HK-2 (cell line): ENCODE measurements around the gene DONSON.
A peak's percentile ranks its signal among the peaks of the same experiment; 100 is the strongest.
"Not testable (repeated sequence)": the region's sequence is repeated elsewhere in the genome, so short reads cannot be mapped to it uniquely, and the experiment has no call there.

ENCODE experiments used
- DNase-seq: peaks from one replicate; pipeline ENCODE4 v3.0.0-alpha.2; 2018; ENCODE audit not compliant: unreplicated experiment

DONSON gene, protein sequence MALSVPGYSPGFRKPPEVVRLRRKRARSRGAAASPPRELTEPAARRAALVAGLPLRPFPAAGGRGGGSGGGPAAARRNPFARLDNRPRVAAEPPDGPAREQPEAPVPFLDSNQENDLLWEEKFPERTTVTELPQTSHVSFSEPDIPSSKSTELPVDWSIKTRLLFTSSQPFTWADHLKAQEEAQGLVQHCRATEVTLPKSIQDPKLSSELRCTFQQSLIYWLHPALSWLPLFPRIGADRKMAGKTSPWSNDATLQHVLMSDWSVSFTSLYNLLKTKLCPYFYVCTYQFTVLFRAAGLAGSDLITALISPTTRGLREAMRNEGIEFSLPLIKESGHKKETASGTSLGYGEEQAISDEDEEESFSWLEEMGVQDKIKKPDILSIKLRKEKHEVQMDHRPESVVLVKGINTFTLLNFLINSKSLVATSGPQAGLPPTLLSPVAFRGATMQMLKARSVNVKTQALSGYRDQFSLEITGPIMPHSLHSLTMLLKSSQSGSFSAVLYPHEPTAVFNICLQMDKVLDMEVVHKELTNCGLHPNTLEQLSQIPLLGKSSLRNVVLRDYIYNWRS

DNA sequence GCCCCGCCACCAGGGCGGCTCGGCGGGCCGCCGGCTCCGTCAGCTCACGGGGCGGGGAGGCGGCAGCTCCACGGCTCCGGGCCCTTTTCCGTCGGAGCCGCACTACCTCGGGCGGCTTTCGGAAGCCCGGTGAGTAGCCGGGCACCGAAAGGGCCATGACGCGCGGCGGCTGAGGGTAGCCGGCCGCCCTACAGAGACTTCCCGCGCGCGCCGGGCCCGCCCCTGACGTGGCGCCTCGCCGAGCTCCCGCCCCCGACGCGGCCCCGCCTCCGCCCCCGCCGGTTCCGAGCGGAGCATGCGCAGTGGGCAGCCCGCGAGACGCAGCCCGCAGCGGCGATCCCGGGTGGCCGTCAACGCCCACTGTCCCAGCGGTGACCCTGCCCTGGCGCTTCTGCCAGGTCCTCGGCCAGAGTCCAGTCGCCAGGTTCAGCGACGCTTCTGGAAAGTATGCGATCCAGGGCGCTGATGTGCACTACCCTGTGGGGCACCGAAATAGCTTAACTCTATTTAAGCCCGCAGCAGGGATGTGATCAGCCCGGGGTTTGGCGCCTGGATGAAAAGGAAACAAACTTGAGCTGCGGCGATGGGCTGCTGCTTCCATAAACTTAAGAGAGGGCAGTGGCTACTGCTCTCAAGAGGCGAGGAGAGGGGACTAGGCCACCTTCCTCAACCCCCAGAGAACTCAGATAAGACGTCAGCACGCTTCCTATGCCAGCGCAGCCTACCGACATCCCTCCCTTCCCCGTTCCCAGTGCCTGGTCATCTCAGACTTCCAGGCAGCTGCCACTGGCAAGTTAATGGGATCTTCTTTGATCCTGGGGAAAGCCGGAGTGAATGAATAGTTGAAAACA, at the start of gene DONSON:
Gene DONSON (minus strand): TSS at position 200 of the 851 bp plus-strand sequence. CDS start 43 bp downstream, at position 157.
- peak; percentile 87 for DNase-seq

DNA sequence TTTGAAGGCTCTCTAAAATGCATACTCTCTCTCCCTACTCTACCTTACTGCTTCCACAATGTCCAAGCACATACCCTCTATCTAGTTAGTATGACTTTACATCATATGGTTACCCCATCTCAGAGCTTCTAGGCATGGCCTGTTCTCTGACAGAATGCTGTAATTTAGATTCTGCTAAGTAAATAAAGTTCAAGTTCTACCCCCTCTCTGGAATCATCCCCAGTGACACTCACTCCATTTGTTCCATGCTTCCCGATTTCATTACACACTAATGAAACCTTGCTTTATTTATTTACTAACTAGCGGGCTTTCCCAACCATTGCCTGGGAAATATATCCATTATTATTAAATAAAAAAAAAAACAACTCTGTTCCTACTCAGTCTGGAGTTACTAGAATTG, 45.8 kb upstream of the DONSON start:
- no peak for DNase-seq

DNA sequence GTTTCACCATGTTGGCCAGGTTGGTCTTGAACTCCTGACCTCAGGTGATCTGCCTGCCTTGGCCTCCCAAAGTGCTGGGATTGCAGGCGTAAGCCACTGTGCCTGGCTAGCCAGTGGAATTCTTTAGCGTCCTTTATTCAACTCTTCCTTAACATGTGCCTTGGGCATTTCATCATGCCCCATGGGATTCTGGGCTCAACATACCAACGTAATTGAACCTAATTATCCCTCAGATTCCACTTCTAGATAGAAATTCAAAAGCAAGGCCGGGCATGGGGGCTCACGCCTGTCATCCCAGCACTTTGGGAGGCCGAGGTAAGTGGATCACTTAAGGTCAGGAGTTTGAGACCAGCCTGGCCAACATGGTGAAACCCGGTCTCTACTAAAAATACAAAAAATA, 37.7 kb upstream of the DONSON start:
- DNase-seq, result not testable (repeated sequence)

DNA sequence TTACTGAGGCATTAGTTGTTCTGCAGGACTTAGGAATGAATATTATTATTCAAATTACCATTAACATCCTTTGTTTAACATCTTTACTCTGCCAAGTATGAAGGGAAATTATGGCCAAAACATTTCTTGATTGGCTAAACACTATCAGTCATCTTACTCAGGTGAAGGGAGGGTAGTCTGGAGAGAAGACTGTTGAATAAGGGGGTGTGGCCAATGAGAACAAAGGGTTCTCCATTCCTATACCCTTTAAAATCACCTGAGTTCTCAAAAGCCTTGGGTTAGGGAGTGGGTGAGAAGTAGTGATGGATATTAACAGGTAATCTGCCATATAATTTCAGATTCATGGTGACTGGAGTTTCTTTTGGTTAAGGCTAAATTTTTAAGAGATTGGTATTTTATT, 33.8 kb upstream of the DONSON start:
- no peak for DNase-seq

DNA sequence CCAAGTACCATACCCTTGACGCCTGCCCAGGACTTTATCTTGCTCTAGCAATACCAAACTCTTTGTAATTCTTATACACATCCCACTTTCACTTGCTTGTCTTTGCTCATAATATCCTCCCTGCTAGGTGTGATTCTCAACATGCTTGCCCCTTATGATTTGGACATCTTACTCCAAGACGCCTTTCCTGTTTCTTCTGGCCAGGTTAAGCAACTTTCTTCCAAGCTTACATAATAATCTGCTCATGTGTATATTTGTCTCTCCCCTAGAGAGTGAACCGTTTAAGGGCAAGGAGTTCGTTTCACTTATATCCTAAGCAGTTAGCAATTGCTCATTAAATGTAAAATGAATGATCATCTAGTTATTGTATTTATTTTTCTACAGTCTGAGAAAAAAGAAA, 31.2 kb upstream of the DONSON start:
- DNase-seq, result no peak

DNA sequence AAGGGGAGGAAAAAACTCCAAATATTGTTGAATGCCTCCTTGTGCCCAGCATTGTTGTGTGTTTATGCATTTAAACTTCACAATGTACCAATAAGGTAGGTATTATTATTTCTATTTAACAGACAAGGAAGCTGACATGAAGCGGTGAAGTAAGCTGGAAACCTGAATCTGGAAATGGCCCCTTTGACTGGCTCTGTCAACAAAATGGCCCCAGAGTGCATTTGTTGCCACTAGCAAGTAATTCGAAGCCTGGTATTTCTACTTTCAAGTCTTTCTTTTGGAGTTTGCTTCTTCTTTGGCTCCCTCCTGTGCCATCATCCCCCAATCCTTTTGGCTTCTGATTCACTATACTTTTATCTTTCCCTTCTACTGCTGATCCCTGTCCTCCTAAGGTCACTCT, 29.9 kb upstream of the DONSON start:
- no peak for DNase-seq

DNA sequence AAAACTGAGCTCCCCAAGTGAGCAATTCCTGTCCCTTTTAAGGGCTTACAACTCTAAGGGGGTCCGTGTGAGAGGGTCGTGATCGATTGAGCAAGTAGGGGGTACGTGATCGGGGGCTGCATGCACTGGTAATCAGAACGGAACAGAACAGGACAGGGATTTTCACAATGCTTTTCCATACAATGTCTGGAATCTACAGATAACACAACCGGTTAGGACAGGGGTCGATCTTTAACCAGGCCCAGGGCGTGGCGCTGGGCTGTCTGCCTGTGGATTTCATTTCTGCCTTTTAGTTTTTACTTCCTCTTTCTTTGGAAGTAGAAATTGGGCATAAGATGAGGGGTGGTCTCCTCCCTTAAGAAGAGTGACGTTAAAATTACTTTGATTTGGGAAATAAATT, 29.1 kb upstream of the DONSON start:
- not testable (repeated sequence) for DNase-seq

DNA sequence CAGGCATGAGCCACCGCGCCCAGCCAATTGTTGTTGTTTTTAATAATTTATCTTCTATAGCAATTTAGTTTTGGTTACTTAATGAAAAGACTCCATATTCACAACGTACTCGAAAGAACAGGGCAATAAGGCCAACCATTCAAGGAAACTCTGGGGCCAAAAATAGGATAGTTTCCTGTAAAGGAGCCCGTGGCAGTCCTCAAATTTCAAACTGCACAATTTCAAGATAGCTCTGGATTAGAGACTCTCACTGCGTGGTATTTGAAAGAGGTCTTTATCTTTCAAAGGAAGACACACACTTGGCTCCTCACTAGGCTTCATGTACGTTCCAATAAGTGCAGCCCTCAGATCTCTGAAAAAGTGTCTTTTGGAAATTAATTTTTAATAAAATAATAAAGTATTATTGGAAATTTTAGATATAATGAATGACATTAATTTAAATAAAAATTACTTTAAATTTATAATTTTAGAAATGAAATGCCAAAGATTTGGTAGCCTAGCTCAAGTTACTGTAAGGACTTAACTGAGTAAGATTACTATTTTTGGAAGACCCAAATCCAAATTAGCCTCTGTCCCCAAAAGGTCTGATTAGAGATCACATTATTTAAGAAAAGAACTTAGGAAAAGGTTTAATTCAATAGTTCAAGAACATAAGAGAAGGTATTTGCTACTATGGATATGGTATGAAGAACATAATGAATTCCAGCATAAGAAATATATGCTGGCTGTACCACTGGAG, 22.7 kb upstream of the DONSON start:
- DNase-seq, result no peak

DNA sequence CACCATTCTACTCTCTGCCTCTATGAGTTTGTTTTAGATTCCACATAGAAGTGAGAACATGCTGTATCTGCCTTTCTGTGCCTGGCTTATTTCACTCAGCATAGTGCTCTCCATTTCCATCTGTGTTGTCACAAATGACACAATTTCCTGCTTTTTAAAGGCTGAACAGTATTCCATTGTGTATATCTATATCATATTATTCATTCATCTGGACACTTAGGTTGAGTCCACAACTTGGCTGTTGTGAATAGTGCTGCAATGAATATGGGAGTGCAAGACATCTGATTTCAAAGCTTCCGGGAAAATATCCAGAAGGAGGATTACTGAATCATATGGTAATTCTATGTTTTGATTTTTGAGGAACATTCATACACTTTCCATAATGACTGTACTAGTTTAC, 20.1 kb upstream of the DONSON start:
- no peak for DNase-seq

DNA sequence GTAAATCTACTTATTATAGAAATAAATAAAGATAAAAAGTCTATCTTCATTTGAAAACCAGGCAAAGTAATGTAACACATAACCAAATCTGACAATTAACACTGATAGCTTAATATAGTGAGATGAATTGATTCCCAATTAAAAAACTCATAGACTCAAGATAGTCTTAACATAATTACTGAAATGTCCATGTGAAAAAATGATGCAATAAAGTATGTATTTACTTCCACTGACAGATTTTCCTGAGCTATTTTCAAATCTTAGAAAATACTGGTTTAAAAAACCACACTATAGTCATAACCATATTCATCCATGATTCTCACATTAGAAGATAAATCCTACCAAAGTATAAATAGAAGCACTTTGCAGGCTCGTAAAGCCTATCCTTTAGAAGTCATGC, 9.6 kb upstream of the DONSON start:
- no peak for DNase-seq

DNA sequence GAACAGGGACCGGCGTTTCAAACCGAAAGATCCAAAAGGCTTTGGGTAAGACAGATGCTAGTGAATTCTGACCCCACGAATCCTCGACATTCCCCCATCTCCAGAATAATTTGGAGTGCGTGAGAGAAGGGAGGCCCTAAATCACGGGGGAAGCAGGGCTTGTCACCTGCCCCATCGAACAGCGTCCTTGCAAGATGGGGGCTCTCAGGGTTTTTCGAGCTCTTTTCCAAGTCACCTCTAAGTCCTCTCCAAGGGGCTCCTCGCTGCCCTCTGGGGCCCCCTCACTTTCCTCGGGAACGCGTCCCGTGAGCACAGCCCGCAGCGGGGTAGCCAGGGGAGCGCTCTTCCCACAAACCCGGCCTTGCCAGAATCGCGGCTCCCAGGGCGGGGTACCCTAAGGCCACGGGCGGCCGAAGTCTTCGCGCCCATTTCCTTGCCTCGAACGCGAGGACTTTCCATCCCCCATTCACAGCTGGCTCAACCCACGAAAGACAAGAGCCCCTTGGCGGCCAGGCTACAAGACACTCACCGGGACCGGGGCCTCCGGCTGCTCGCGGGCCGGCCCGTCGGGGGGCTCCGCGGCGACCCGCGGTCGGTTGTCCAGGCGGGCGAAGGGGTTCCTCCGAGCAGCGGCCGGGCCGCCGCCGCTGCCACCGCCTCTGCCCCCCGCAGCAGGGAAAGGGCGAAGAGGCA, 546 bp downstream of the DONSON start:
- DNase-seq, result peak; percentile 31

DNA sequence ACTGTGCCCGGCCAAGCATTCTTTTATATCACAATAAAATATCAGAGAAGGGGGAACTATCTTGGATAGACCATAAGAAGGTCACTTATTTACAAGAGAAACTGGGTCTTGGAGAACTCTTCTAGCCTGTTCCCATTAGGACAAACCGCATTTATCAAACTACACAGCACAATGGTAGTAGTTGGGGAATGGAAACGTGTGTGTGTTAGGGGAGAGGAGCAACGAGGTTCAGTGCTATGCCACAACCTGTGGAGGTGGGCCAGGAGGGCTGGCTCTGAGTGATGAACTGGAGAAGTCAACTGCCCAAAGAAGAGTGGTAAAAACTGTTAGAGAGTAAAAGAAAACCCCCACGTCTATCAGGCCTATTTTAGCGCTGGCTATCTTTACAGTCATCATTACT, 1.6 kb downstream of the DONSON start:
- DNase-seq, result no peak

DNA sequence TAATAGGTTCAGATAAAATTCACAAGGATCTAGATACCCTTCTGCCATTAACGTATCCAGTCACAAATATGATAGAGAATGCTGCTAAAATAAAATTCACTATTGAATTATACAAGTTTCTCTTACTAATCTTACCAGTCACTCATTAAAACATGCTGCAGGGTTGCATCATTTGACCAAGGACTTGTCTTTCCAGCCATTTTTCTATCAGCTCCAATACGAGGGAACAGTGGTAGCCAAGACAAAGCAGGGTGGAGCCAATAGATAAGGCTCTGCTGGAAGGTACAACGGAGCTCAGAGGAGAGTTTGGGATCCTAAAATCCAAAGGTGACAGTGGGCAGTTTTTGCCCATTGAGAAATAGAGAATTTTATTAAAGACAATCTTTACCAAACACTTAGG, 4.0 kb downstream of the DONSON start:
- DNase-seq, result no peak

DNA sequence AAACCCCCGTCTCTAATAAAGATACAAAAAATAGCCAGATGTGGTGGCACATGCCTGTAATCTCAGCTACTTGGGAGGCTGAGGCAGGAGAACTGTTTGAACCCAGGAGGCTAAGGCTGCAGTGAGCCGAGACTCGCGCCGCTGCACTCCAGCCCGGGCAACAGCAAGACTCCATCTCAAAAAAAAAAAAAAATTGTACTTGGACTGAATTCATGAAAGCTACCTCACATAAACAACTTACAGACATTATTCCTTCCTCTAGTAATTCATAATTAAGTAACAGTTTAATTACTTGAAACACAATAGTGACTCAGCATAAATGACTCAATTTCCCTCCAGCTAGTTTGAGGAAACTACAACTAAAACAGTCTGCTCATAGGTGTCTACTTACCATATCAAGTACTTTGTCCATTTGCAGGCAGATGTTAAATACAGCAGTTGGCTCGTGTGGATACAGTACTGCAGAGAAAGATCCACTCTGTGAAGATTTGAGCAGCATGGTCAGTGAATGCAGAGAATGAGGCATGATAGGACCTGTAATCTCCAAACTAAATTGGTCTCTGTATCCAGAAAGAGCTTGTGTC, 9.4 kb downstream of the DONSON start:
- no peak for DNase-seq

DNA sequence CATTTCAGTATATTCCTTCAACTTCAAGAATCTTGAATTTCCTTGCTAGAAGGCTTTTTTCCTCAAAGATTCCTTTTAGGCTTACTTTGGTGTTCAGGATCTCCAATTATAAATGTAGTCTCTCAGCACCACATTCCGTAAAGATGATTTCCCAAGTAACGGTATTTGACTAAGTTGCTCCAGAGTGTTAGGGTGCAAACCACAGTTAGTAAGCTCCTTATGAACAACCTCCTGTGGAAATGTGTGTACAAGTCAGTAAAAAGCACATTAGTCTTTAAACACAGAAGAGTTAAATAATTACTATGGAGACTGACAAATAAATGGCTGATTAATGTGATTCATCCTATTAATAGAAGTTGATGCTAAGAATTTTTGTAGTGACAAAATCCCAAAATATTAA, 10.3 kb downstream of the DONSON start:
- DNase-seq, result no peak

DNA sequence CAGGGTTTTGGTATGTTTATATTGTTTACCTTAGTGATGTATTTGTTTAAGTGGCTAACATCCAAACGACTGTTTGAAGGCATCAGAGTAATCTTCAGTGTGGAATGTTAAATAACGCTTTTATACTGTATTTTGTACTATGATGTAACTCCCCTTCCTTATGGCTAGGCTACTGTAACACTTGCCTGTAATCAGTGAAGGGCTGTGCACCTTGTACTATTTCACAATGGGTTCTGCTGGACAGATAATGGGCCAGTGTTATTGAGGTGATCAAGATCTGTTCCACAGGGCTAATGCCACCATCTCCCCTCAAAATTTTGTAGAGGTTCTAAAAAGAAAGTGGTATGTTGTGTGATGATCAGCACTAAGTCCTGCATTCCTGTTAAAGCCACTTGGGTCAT, 11.7 kb downstream of the DONSON start:
- DNase-seq, result not testable (repeated sequence)

DNA sequence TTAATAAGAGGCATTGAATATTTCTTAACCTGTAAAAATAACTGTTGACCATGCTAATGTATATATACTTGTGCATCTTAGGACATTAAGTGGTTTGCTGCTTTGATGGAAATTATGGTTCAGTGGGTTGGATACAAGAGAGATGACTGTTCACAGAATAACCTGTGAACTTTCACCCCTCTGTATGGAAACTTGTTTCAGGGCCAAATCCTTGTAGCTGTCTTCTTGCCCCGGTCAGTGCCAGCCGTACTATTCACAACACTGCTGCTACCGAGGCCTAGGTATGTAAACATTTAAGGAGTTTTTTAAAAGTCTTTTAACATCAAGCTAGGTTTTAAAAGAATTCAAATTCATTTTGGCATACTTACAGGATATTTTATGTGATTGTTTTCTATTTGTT, 16.1 kb downstream of the DONSON start:
- no peak for DNase-seq

DNA sequence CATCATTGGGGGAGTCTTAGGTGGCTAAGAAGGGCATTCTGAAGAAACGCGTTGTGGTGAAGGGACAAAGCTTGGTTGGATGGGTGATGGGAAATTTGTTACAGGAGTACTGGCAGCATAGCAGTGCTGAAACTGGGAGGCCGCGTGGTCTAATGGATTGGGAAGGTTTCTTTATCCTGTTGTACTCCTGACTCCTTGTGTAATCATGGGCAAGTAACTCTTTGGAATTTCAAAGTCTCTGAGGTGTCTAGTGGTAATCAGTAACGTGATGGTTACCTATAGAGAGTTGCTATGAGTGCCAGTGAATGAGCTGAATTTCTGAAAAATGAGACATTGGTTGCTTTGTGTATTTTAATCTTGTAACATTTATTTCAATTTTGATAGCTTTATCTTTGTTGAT, 18.5 kb downstream of the DONSON start:
- DNase-seq, result peak; percentile 26

DNA sequence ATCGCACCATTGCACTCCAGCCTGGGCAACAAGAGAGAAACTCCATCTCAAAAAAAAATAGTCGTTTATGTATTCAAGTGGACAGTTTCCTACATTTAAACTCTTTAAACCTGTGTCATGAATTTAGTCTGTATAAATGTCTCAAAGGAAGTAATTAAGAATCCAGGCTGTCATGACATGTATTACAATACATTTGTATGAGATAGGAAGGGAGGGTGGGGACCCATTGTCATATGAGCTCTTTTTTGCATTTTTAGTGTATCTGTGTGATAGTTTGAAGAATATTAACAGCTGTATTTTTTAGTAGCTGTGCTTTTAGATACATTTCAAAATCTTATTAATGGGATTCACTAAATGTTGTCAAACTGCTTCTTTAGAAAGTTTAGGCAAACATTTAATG, 20.0 kb downstream of the DONSON start:
- DNase-seq, result no peak

DNA sequence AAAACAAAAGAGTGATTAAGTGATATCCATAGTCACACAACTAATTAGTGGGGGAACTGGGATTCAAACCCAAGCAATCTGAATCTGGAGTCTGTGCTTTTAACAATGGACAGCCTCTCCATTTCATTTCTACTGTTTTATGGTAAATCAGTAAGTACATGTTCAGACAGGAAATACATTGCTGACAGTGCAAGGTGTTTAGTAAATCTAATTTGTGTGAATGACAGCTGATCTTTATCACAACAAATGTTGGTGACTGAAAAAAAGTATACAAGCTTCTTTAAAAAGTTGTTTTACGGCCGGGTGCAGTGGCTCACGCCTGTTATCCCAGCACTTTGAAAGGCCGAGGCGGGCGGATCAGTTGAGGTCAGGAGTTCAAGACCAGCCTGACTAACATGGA, 20.6 kb downstream of the DONSON start:
- DNase-seq, result no peak

DNA sequence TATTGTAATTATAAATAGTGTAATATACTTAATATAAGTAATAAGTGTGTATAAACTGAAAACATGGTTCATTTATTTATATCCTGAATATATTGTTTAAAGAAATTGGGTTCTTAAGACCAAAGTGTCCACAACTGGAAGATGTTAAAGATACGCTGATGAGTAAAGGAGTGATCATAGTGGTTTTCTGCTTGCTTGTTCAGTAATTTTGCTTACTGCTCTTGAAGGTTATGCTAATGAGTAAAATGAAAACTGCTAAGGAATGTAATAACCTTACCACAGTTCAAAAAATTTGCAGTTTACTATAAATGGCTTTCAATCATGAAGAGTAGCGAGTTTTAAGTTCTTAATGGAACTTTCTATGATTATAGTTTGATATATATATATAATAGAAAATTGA, 22.0 kb downstream of the DONSON start:
- no peak for DNase-seq
